ENCODE data around the gene PLXNA4. TPM values are rescaled to one million over a fixed set of nuclear protein-coding genes. Genes with fewer than 3 reads are reported as not detected.
A peak's percentile ranks its signal among the peaks of the same experiment; 100 is the strongest.

Gene PLXNA4
- total RNA-seq, 2 donors from 2014 or later: 24.0 to 42.7 TPM

- DNase-seq: no peak
- H3K4me1 ChIP-seq (ENCODE audit: control insufficient read depth, insufficient read depth, low read length): no peaks in the 10 kb centered on the region
- no peak overlapping the region for H3K4me3 Mint-ChIP-seq
- no peaks in the 10 kb centered on the region for H3K36me3 ChIP-seq (ENCODE audit: control insufficient read depth, insufficient read depth, low read length)
- TF ChIP-seq, protein P1, sequence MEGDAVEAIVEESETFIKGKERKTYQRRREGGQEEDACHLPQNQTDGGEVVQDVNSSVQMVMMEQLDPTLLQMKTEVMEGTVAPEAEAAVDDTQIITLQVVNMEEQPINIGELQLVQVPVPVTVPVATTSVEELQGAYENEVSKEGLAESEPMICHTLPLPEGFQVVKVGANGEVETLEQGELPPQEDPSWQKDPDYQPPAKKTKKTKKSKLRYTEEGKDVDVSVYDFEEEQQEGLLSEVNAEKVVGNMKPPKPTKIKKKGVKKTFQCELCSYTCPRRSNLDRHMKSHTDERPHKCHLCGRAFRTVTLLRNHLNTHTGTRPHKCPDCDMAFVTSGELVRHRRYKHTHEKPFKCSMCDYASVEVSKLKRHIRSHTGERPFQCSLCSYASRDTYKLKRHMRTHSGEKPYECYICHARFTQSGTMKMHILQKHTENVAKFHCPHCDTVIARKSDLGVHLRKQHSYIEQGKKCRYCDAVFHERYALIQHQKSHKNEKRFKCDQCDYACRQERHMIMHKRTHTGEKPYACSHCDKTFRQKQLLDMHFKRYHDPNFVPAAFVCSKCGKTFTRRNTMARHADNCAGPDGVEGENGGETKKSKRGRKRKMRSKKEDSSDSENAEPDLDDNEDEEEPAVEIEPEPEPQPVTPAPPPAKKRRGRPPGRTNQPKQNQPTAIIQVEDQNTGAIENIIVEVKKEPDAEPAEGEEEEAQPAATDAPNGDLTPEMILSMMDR (conservative IDR thresholded peaks at IDR 0.05): no peak
- H3K27me3 Mint-ChIP-seq (ENCODE audit: insufficient read depth): peaks cover 1% of the 10 kb centered on the region
- no peak overlapping the region for H3K27ac Mint-ChIP-seq
- no peaks in the 10 kb centered on the region for H3K27me3 ChIP-seq (ENCODE audit: control insufficient read depth, insufficient read depth, low read length, poor library complexity, severe bottlenecking)
- WGBS, 2 experiments (ENCODE audit: insufficient coverage in 1 of 2, insufficient read length in 1 of 2): 62 to 67% methylated on average over 5 to 6 of the region's 6 CpGs
- peaks cover 8% of the 10 kb centered on the region for H3K9me3 ChIP-seq (ENCODE audit: control insufficient read depth, low read length)
- peaks cover 4% of the 10 kb centered on the region for H3K4me1 Mint-ChIP-seq
- peaks cover 10% of the 10 kb centered on the region for H3K9me3 Mint-ChIP-seq
- no peak overlapping the region for H3K27ac ChIP-seq (ENCODE audit: low read depth, low read length)
- no peak overlapping the region for H3K4me3 ChIP-seq (ENCODE audit: low read length)
- peaks cover 18% of the 10 kb centered on the region for H3K36me3 Mint-ChIP-seq (ENCODE audit: low read depth)
- H3K9ac ChIP-seq (ENCODE audit: extremely low read depth, low read length, poor library complexity, severe bottlenecking): no peak overlapping the region
Measured at GRCh38 chr7:132240821-132241422, 335.3 kb downstream of the PLXNA4 start.

DNA sequence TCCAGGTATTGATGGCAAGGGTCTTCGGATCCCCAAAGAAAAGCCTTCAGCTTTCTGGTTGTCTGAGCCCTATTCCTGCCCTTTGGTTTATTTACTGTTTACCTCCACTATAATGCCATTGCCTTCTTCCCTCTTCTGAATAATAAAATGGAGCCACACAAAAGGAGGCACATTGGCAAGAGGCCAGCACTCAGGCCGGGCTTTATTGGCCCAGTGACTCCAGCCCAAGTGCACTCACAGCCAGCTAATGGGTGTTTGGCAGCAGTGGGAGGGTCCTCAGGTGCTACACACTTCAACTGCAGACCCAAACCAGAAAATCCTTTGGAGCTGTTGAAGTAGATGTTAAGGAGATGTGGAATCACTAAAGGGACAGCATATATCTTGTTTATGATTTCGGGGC is 336.0 kb downstream of the PLXNA4 start:
- Histone ChIP-seq H3K36me3 (ENCODE audit: control insufficient read depth, insufficient read depth, low read length) (no peaks in the 10 kb centered on the region), H3K4me1 (ENCODE audit: control insufficient read depth, insufficient read depth, low read length) (no peaks in the 10 kb centered on the region), H3K9ac (ENCODE audit: extremely low read depth, low read length, poor library complexity, severe bottlenecking) (no peak overlapping the region), H3K4me3 (ENCODE audit: low read length) (no peak overlapping the region), H3K27me3 (ENCODE audit: control insufficient read depth, insufficient read depth, low read length, poor library complexity, severe bottlenecking) (no peaks in the 10 kb centered on the region), H3K27ac (ENCODE audit: low read depth, low read length) (no peak overlapping the region), H3K9me3 (ENCODE audit: control insufficient read depth, low read length) (peaks cover 2% of the 10 kb centered on the region)
- H3K4me1 Mint-ChIP-seq: peaks cover 4% of the 10 kb centered on the region
- no peak overlapping the region for H3K27ac Mint-ChIP-seq
- TF ChIP-seq, protein P1 (conservative IDR thresholded peaks at IDR 0.05): no peak
- peaks cover 14% of the 10 kb centered on the region for H3K36me3 Mint-ChIP-seq (ENCODE audit: low read depth)
- WGBS, 2 experiments (ENCODE audit: insufficient coverage in 1 of 2, insufficient read length in 1 of 2): 89 to 91% methylated on average over 1 to 3 of the region's 3 CpGs
- no peak overlapping the region for H3K4me3 Mint-ChIP-seq
- H3K9me3 Mint-ChIP-seq: peaks cover 4% of the 10 kb centered on the region
- peaks cover 1% of the 10 kb centered on the region for H3K27me3 Mint-ChIP-seq (ENCODE audit: insufficient read depth)
- DNase-seq: no peak

GRCh38 chr7:132239422-132239994 is 336.8 kb downstream of the PLXNA4 start:
- Histone ChIP-seq H3K9me3 (ENCODE audit: control insufficient read depth, low read length) (no peaks in the 10 kb centered on the region), H3K27me3 (ENCODE audit: control insufficient read depth, insufficient read depth, low read length, poor library complexity, severe bottlenecking) (peaks cover 1% of the 10 kb centered on the region), H3K9ac (ENCODE audit: extremely low read depth, low read length, poor library complexity, severe bottlenecking) (no peak overlapping the region), H3K4me3 (ENCODE audit: low read length) (no peak overlapping the region), H3K36me3 (ENCODE audit: control insufficient read depth, insufficient read depth, low read length) (no peaks in the 10 kb centered on the region), H3K27ac (ENCODE audit: low read depth, low read length) (no peak overlapping the region), H3K4me1 (ENCODE audit: control insufficient read depth, insufficient read depth, low read length) (no peaks in the 10 kb centered on the region)
- no peaks in the 10 kb centered on the region for H3K4me1 Mint-ChIP-seq
- no peak overlapping the region for H3K27ac Mint-ChIP-seq
- no peak overlapping the region for H3K4me3 Mint-ChIP-seq
- peaks cover 5% of the 10 kb centered on the region for H3K27me3 Mint-ChIP-seq (ENCODE audit: insufficient read depth)
- no peaks in the 10 kb centered on the region for H3K9me3 Mint-ChIP-seq
- WGBS, 2 experiments (ENCODE audit: insufficient coverage in 1 of 2, insufficient read length in 1 of 2): 93 to 100% methylated on average over 2 to 5 of the region's 5 CpGs
- TF ChIP-seq, protein P1 (conservative IDR thresholded peaks at IDR 0.05): peak; percentile 54
- peaks cover 9% of the 10 kb centered on the region for H3K36me3 Mint-ChIP-seq (ENCODE audit: low read depth)
- no peak for DNase-seq

Measured in endodermal cell (in vitro differentiated cells).